ENCODE data around the gene LARP6.
"Not testable (repeated sequence)": the region's sequence is repeated elsewhere in the genome, so short reads cannot be mapped to it uniquely, and the experiment has no call there.

LARP6 gene

DNA sequence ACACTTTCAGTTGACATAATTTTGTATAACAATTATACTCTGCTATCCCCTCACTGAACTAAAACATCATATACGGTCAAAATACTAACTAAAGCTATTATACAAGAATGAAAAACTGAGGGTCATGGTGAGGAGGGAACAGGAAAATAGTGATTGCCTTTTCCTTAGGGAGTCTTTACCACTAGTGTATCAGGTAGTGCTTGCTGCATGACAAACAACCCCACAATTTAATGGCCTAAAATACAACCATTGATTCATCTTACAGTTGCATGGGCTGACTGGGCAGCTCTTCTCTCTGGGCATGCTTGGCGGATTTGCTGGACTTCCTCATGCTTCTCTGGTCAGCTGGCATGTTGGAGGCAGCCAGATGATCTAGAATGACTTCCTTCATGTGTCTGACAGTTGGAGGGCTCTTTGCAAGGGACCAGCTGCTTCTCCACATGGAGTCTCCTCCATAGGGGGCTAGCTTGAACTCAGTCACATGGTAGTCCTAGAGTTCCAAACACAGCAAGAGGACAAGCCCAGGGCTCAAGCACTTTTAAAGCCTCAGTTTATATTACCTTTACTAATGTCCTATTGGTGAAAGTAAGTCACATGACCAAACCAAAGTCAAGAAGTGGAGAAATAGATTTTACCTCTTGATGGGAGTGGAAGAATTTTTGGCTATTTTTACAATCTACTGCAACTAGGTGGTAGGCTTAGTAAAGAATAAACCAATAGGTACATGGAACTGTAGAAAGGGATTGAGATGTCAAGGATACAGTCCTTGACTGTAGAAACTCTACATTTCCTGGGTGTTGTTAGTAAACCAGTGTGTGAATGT lies 19.5 kb upstream of the LARP6 start:
- no peak for DNase-seq (ENCODE audit: low read depth)
- no peak overlapping the region for H3K4me3 ChIP-seq (ENCODE audit: low read length)
- H3K27me3 ChIP-seq (replicated peaks; ENCODE audit: control insufficient read depth, insufficient read depth, low read length): no peaks in the 10 kb centered on the region
- H3K4me1 ChIP-seq (ENCODE audit: control insufficient read depth, insufficient read depth, low read length): peaks cover 21% of the 10 kb centered on the region
- H3K9ac ChIP-seq (ENCODE audit: low read length): no peak overlapping the region
- no peaks in the 10 kb centered on the region for H3K9me3 ChIP-seq (ENCODE audit: control insufficient read depth, low read length)
- H3K36me3 ChIP-seq (ENCODE audit: control insufficient read depth, insufficient read depth, low read length, severe bottlenecking): no peaks in the 10 kb centered on the region

DNA sequence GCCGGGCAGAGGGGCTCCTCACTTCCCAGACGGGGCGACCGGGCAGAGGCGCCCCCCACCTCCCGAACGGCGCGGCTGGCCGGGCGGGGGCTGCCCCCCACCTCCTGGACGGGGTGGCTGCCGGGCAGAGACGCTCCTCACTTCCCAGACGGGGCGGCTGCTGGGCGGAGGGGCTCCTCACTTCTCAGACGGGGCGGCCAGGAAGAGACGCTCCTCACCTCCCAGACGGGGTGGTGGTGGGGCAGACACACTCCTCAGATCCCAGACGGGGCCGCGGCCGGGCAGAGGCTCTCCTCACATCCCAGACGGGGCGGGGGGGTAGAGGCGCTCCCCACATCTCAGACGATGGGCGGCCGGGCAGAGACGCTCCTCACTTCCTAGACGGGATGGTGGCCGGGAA lies 17.5 kb upstream of the LARP6 start:
- peaks cover 39% of the 10 kb centered on the region for H3K4me1 ChIP-seq (ENCODE audit: control insufficient read depth, insufficient read depth, low read length)
- H3K27me3 ChIP-seq (replicated peaks; ENCODE audit: control insufficient read depth, insufficient read depth, low read length); DNase-seq (ENCODE audit: low read depth); H3K9ac ChIP-seq (ENCODE audit: low read length); H3K36me3 ChIP-seq (ENCODE audit: control insufficient read depth, insufficient read depth, low read length, severe bottlenecking); H3K9me3 ChIP-seq (ENCODE audit: control insufficient read depth, low read length); H3K4me3 ChIP-seq (ENCODE audit: low read length): not testable (repeated sequence)

DNA sequence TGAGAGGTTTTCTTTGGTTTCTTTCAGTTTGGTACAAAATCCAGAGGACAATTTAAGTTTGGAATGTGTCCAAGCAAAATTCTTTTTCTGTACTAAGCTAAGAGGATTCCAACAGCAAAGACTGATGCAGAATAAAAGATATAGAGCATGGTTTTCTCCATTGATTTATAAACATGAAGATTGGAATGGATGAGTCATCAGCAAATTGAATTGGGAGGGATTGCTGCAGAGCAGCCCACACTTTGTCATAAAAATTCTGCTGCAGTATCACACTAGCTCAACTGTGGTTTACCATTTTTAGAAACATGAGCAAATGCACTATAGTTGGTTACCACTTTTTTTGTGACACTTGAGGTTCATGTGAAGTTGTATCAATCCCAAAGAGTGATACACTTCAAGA lies 16.1 kb upstream of the LARP6 start:
- Histone ChIP-seq H3K4me1 (ENCODE audit: control insufficient read depth, insufficient read depth, low read length) (peaks cover 40% of the 10 kb centered on the region), H3K9me3 (ENCODE audit: control insufficient read depth, low read length) (no peaks in the 10 kb centered on the region), H3K27me3 (replicated peaks; ENCODE audit: control insufficient read depth, insufficient read depth, low read length) (no peaks in the 10 kb centered on the region), H3K4me3 (ENCODE audit: low read length) (no peak overlapping the region), H3K9ac (ENCODE audit: low read length) (peak overlapping the region; percentile 21), H3K36me3 (ENCODE audit: control insufficient read depth, insufficient read depth, low read length, severe bottlenecking) (no peaks in the 10 kb centered on the region)
- peak; percentile 80 for DNase-seq (ENCODE audit: low read depth)

DNA sequence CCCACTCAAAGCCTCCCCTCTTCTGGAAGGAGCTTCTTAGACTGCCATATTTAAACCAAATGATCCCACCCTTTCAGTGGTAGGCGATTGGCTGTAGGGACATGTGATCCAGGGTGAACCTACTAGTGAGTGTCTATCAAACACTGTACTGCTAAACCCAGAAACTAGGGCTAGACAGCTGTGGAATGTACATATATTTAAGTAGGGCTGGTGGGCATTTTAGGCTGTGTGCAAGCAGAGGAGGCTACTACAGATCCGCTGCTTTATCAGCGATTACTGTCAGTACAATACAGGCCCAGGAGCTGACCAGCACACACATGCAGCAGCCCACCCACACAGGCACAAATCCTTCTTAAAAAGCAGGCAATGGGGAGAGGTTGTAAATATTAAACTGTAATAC lies 15.4 kb upstream of the LARP6 start:
- Histone ChIP-seq H3K9me3 (ENCODE audit: control insufficient read depth, low read length) (no peaks in the 10 kb centered on the region), H3K36me3 (ENCODE audit: control insufficient read depth, insufficient read depth, low read length, severe bottlenecking) (no peaks in the 10 kb centered on the region), H3K4me3 (ENCODE audit: low read length) (no peak overlapping the region), H3K4me1 (ENCODE audit: control insufficient read depth, insufficient read depth, low read length) (peaks cover 40% of the 10 kb centered on the region), H3K27me3 (replicated peaks; ENCODE audit: control insufficient read depth, insufficient read depth, low read length) (no peaks in the 10 kb centered on the region), H3K9ac (ENCODE audit: low read length) (peak overlapping the region; percentile 21)
- DNase-seq (ENCODE audit: low read depth): no peak

DNA sequence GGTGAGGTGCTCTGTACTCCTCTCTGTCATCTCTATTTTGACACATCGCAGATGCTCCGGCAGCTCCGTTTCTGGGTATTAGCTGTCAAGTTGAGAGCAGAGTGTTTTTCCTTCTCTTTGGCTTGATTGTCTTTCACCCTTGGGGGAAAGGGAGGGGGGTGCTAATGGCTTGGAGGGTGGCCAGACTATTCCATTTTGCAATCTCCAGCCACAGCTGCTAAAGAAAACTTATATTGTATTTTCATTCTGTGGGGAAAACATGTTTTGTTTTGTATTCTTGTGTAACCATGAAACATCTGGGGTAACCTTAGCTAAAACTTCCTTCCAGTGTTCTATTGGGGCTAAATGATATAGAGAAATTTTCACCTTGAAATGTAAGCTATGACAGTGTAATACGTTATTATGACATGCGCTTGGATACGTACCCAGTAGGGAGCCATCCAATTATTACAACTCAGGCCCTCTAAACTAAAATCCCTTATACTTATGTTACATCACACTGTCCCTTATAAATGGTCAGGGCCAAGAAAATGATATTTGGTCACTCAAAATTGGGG lies 14.0 kb upstream of the LARP6 start:
- H3K4me1 ChIP-seq (ENCODE audit: control insufficient read depth, insufficient read depth, low read length): peaks cover 53% of the 10 kb centered on the region
- peak overlapping the region; percentile 14 for H3K4me3 ChIP-seq (ENCODE audit: low read length)
- H3K9me3 ChIP-seq (ENCODE audit: control insufficient read depth, low read length): no peaks in the 10 kb centered on the region
- no peaks in the 10 kb centered on the region for H3K27me3 ChIP-seq (replicated peaks; ENCODE audit: control insufficient read depth, insufficient read depth, low read length)
- H3K36me3 ChIP-seq (ENCODE audit: control insufficient read depth, insufficient read depth, low read length, severe bottlenecking): no peaks in the 10 kb centered on the region
- no peak overlapping the region for H3K9ac ChIP-seq (ENCODE audit: low read length)
- DNase-seq (ENCODE audit: low read depth): peak; percentile 86

DNA sequence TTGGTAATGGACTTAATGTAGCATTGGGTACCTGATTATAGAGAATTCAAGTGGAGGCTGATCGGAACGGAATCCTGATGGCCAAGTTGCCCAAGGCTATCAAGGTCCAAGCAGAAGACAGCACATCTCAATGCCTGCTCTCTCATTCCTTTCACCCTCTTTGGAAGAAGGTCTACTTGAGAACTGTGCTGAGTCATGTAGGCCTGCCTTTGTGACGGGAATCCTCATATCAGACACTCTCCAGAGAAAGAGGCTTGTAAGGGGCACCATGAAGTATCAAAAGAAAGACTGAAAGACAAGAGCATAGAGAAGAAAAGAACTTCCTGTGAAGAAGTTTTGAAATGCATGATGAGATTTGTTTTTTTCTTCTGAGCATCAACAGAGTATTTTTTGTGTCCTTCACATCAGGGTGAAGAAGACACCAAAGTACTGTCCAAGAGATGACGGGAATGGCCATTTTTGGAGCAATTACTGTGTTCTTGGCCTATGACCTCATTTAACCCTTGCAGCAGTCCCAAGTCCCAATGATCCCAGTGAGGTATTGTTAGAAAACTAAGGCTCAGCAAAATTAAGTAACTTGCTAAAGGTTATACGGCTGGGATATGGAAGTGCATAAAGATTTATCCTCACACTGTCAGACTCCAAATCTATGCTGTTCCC lies 13.2 kb upstream of the LARP6 start:
- Histone ChIP-seq H3K36me3 (ENCODE audit: control insufficient read depth, insufficient read depth, low read length, severe bottlenecking) (no peaks in the 10 kb centered on the region), H3K27me3 (replicated peaks; ENCODE audit: control insufficient read depth, insufficient read depth, low read length) (no peaks in the 10 kb centered on the region), H3K4me3 (ENCODE audit: low read length) (peak overlapping the region; percentile 11), H3K9ac (ENCODE audit: low read length) (no peak overlapping the region), H3K4me1 (ENCODE audit: control insufficient read depth, insufficient read depth, low read length) (peaks cover 57% of the 10 kb centered on the region), H3K9me3 (ENCODE audit: control insufficient read depth, low read length) (no peaks in the 10 kb centered on the region)
- DNase-seq (ENCODE audit: low read depth): peak; percentile 32

DNA sequence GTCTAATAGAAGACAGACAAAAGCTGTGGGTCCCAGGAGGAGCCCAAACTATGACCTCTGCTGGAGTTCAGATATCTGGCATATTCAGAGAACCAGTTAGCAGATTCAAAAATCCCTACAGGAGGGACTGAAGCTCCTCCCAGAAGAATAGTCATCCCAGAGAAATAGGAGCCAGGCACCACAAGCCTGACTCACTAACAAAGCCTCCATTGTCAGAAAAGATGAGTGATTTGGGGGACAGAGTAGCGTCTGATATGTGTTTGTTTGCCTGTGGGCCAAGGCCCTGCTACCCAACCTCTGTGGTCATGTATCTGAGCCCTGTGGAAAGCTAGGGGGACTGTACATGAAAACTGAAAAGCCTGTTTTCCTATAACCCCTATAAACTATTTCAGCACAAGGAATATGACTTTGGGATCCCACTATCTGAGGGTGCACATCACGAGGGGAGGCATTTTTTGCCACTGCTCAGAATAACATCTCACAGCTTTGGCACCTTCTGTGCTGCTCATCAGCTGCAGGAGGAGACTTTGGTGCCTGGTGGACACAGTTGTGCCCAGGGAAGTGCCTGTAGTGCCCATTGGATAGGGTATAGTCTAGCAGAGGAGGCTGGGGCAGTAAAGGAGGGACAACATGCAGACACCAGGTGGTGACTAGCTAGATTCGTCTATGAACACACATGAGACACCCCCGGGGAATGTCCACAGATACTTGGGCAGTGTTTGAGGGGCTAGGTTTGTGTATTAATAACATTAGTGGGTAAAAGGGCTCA lies 9.7 kb upstream of the LARP6 start:
- no peaks in the 10 kb centered on the region for H3K27me3 ChIP-seq (replicated peaks; ENCODE audit: control insufficient read depth, insufficient read depth, low read length)
- peaks cover 38% of the 10 kb centered on the region for H3K4me1 ChIP-seq (ENCODE audit: control insufficient read depth, insufficient read depth, low read length)
- peak; percentile 77 for DNase-seq (ENCODE audit: low read depth)
- no peak overlapping the region for H3K4me3 ChIP-seq (ENCODE audit: low read length)
- peak overlapping the region; percentile 61 for H3K9ac ChIP-seq (ENCODE audit: low read length)
- H3K9me3 ChIP-seq (ENCODE audit: control insufficient read depth, low read length): no peaks in the 10 kb centered on the region
- no peaks in the 10 kb centered on the region for H3K36me3 ChIP-seq (ENCODE audit: control insufficient read depth, insufficient read depth, low read length, severe bottlenecking)

DNA sequence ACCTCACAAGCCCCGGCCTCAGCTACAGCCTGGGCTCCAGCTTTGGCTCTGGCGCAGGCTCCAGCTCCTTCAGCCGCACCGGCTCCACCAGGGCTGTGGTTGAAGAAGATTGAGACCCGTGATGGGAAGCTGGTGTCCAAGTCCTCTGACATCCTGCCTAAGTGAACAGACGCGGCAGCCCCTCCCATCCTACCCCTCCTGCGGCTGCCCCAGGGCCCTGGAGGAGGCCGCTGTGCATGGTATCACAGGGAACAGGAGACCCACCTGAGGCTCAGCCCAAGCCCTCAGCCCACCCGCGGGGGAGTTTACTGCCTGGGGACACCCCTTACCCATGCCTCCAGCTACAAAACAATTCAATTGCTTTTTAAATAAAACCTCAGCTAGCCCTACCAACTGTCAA lies 6.0 kb upstream of the LARP6 start:
- Histone ChIP-seq H3K9me3 (ENCODE audit: control insufficient read depth, low read length) (no peaks in the 10 kb centered on the region), H3K9ac (ENCODE audit: low read length) (no peak overlapping the region), H3K4me3 (ENCODE audit: low read length) (no peak overlapping the region), H3K4me1 (ENCODE audit: control insufficient read depth, insufficient read depth, low read length) (peaks cover 45% of the 10 kb centered on the region), H3K27me3 (replicated peaks; ENCODE audit: control insufficient read depth, insufficient read depth, low read length) (no peaks in the 10 kb centered on the region), H3K36me3 (ENCODE audit: control insufficient read depth, insufficient read depth, low read length, severe bottlenecking) (no peaks in the 10 kb centered on the region)
- DNase-seq (ENCODE audit: low read depth): no peak

DNA sequence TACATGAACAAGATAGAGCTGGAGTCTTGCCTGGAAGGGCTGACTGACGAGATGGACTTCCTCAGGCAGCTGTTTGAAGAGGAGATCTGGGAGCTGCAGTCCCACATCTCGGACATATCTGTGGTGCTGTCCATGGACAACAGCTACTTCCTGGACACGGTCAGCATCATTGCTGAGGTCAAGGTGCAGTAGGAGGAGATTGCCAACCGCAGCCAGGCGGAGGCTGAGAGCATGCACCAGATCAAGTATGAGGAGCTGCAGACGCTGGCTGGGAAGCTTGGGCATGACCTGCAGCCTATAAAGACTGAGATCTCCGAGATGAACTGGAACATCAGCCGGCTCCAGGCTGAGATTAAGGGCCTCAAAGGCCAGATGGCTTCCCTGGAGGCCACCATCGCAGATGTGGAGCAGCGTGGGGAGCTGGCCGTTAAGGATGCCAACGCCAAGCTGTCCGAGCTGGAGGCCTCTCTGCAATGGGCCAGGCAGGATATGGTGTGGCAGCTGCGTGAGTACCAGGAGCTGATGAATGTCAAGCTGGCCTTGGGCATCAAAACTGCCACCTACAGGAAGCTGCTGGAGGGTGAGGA lies 5.5 kb upstream of the LARP6 start:
- Histone ChIP-seq H3K9ac (ENCODE audit: low read length) (no peak overlapping the region), H3K4me1 (ENCODE audit: control insufficient read depth, insufficient read depth, low read length) (peaks cover 49% of the 10 kb centered on the region), H3K4me3 (ENCODE audit: low read length) (no peak overlapping the region), H3K9me3 (ENCODE audit: control insufficient read depth, low read length) (no peaks in the 10 kb centered on the region), H3K36me3 (ENCODE audit: control insufficient read depth, insufficient read depth, low read length, severe bottlenecking) (no peaks in the 10 kb centered on the region), H3K27me3 (replicated peaks; ENCODE audit: control insufficient read depth, insufficient read depth, low read length) (no peaks in the 10 kb centered on the region)
- no peak for DNase-seq (ENCODE audit: low read depth)

DNA sequence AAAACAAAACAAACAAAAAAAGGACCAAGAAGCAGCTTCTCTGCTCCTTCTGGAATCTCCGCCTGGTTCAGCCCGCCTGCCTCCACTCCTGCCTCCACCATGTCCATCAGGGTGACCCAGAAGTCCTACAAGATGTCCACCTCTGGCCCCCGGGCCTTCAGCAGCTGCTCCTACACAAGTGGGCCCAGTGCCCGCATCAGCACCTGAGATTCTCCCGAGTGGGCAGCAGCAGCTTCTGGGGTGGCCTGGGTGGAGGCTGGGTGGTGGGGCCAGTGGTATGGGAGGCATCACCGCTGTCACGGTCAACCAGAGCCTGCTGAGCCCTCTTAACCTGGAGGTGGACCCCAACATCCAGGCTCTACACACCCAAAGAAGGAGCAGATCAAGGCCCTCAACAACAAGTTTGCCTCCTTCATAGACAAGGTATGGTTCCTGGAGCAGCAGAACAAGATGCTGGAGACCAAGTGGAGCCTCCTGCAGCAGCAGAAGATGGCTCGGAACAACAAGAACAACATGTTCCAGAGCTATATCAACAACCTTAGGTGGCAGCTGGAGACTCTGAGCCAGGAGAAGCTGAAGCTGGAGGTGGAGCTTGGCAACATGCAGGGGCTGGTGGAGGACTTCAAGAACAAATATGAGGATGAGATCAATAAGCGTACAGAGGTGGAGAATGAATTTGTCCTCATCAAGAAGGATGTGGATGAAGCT lies 4.8 kb upstream of the LARP6 start:
- not testable (repeated sequence) for H3K36me3 ChIP-seq (ENCODE audit: control insufficient read depth, insufficient read depth, low read length, severe bottlenecking); H3K27me3 ChIP-seq (replicated peaks; ENCODE audit: control insufficient read depth, insufficient read depth, low read length); H3K4me3 ChIP-seq (ENCODE audit: low read length); DNase-seq (ENCODE audit: low read depth); H3K9ac ChIP-seq (ENCODE audit: low read length); H3K9me3 ChIP-seq (ENCODE audit: control insufficient read depth, low read length)
- H3K4me1 ChIP-seq (ENCODE audit: control insufficient read depth, insufficient read depth, low read length): peaks cover 45% of the 10 kb centered on the region
